ENCODE results near the gene THTPA.

Gene THTPA

GRCh38 chr14:23568600-23569331, 12.7 kb downstream of the THTPA start:
- in situ Hi-C loops (cut with HindIII; ENCODE audit: low sequenced_read_pairs) = no loop called here
- no peak for DNase-seq (ENCODE audit: low read depth, low spot score)
- H3K4me3 ChIP-seq (ENCODE audit: low read depth, low read length) = no peak overlapping the region
- peak; percentile 48 for TF ChIP-seq CTCF (IDR thresholded peaks at IDR 0.05; ENCODE audit: low read depth, low read length)

GRCh38 chr14:23569443-23570151, 13.5 kb downstream of the THTPA start:
- in situ Hi-C loops (cut with HindIII; ENCODE audit: low sequenced_read_pairs) = no loop called here
- DNase-seq (ENCODE audit: low read depth, low spot score) = no peak
- no peak overlapping the region for H3K4me3 ChIP-seq (ENCODE audit: low read depth, low read length)
- no peak for TF ChIP-seq CTCF (IDR thresholded peaks at IDR 0.05; ENCODE audit: low read depth, low read length)

- TF ChIP-seq CTCF (IDR thresholded peaks at IDR 0.05; ENCODE audit: low read depth, low read length) = no peak
Observed at GRCh38 chr14:23570806-23571483, 14.9 kb downstream of the THTPA start.

GRCh38 chr14:23571701-23572523, 15.8 kb downstream of the THTPA start:
- no peak overlapping the region for H3K4me3 ChIP-seq (ENCODE audit: low read depth, low read length)

More at GRCh38 chr14:23570806-23571483, 14.9 kb downstream of the THTPA start:
- in situ Hi-C loops (cut with HindIII; ENCODE audit: low sequenced_read_pairs) = no loop called here
- no peak overlapping the region for H3K4me3 ChIP-seq (ENCODE audit: low read depth, low read length)
- no peak for DNase-seq (ENCODE audit: low read depth, low spot score)

GRCh38 chr14:23572524-23572828, 16.4 kb downstream of the THTPA start:
- H3K4me3 ChIP-seq (ENCODE audit: low read depth, low read length) = no peak overlapping the region
- DNase-seq (ENCODE audit: low read depth, low spot score) = no peak
- TF ChIP-seq CTCF (IDR thresholded peaks at IDR 0.05; ENCODE audit: low read depth, low read length) = no peak
- in situ Hi-C loops (cut with HindIII; ENCODE audit: low sequenced_read_pairs) = no loop called here

More at GRCh38 chr14:23571701-23572523, 15.8 kb downstream of the THTPA start:
- DNase-seq (ENCODE audit: low read depth, low spot score) = no peak
- in situ Hi-C loops (cut with HindIII; ENCODE audit: low sequenced_read_pairs) = no loop called here
- no peak for TF ChIP-seq CTCF (IDR thresholded peaks at IDR 0.05; ENCODE audit: low read depth, low read length)

- no peak for DNase-seq (ENCODE audit: low read depth, low spot score)
- no peak overlapping the region for H3K4me3 ChIP-seq (ENCODE audit: low read depth, low read length)
- in situ Hi-C loops (cut with HindIII; ENCODE audit: low sequenced_read_pairs) = no loop called here
- no peak for TF ChIP-seq CTCF (IDR thresholded peaks at IDR 0.05; ENCODE audit: low read depth, low read length)
Observed at GRCh38 chr14:23572836-23573235, 16.8 kb downstream of the THTPA start.

All from astrocyte of the spinal cord (primary cell).